ENCODE measurements around the gene ZDHHC8. TPM values are rescaled to one million over a fixed set of nuclear protein-coding genes. Genes with fewer than 3 reads are reported as not detected.
"Not testable (repeated sequence)": the region's sequence is repeated elsewhere in the genome, so short reads cannot be mapped to it uniquely, and the experiment has no call there.

The ZDHHC8 gene
- total RNA-seq, 1 experiment from 2014 or later: 89.3 TPM

- not testable (repeated sequence) for BruUV-seq (replicated peaks)
- intact Hi-C loops (cut with micrococcal nuclease): loop anchor here (5.0 kb wide), 1 partner anchor 298 kb away; no protein-coding TSS in a partner anchor
Measured at GRCh38 chr22:20159531-20159930, 27.9 kb downstream of the ZDHHC8 start.

DNA sequence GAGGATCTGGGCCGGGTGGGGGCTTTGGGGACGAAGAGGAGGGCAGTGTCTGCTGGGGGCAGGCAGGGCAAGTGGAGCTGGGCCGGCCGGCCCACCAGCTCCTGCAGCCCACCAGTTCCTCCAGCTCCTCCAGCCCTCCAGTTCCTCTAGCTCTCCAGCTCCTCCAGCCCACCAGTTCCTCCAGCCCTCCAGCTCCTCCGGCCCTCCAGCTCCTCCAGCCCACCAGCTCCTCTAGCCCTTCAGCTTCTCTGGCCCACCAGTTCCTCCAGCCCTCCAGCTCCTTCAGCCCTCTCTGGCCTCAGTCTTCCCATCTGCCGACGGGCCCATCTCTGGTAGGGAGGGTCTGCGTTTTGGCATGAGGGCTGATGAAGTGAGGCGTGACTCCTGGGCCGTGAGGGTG lies 28.4 kb downstream of the ZDHHC8 start:
- no peak overlapping the region for H3K4me2 ChIP-seq (ENCODE audit: low read length)
- ChIA-PET POLR2A (no interaction called here), CTCF (no interaction called here), RAD21 (ENCODE audit: low non-redundant PET in 1 of 2, low total read pairs in 2 of 2, uncharacterized antibody in 2 of 2, unreplicated experiment in 2 of 2) (no interaction called here)
- DNase-seq (ENCODE audit: low read depth, low spot score) (no peak), ATAC-seq (no peak)
- H2AFZ ChIP-seq (ENCODE audit: low read depth, low read length, poor library complexity, severe bottlenecking): no peak overlapping the region
- H3K27me3 ChIP-seq (ENCODE audit: insufficient read depth, low read length): no peaks in the 10 kb centered on the region
- no TSS peak for BruUV-seq (replicated peaks)
- no peaks in the 10 kb centered on the region for H3K4me1 ChIP-seq (ENCODE audit: control insufficient read depth in 1 of 2, insufficient read depth in 2 of 2, low read length in 2 of 2)
- H3K27ac ChIP-seq (ENCODE audit: low read depth, low read length): no peak overlapping the region
- H3K9ac ChIP-seq (ENCODE audit: low read length): no peak overlapping the region
- TF ChIP-seq FOSL1 (IDR thresholded peaks at IDR 0.05; ENCODE audit: low read depth) (no peak), REST (IDR thresholded peaks at IDR 0.05; ENCODE audit: low read depth) (no peak)
- H3K36me3 ChIP-seq (ENCODE audit: control insufficient read depth in 1 of 2, insufficient read depth in 2 of 2, low read length in 2 of 2): no peaks in the 10 kb centered on the region
- H3K79me2 ChIP-seq (ENCODE audit: insufficient read depth, low read length): no peaks in the 10 kb centered on the region
- H3K4me3 ChIP-seq (replicated peaks in 1 of 2; ENCODE audit: low read depth in 1 of 2, low read length in 2 of 2): no peak overlapping the region
- no peaks in the 10 kb centered on the region for H3K9me2 ChIP-seq (ENCODE audit: insufficient read depth)
- intact Hi-C loops (cut with micrococcal nuclease): no loop called here
- H3K9me3 ChIP-seq (ENCODE audit: control insufficient read depth in 1 of 2, insufficient read depth in 1 of 2, low read depth in 1 of 2, low read length in 2 of 2): no peaks in the 10 kb centered on the region
- no peaks in the 10 kb centered on the region for H4K20me1 ChIP-seq (ENCODE audit: insufficient read depth)

More at GRCh38 chr22:20159531-20159930, 27.9 kb downstream of the ZDHHC8 start:
- DNase-seq (ENCODE audit: low read depth, low spot score); H2AFZ ChIP-seq (ENCODE audit: low read depth, low read length, poor library complexity, severe bottlenecking); H3K36me3 ChIP-seq (ENCODE audit: control insufficient read depth in 1 of 2, insufficient read depth in 2 of 2, low read length in 2 of 2); CTCF ChIA-PET; H3K4me3 ChIP-seq (replicated peaks in 1 of 2; ENCODE audit: low read depth in 1 of 2, low read length in 2 of 2); POLR2A ChIA-PET; H3K79me2 ChIP-seq (ENCODE audit: insufficient read depth, low read length); H4K20me1 ChIP-seq (ENCODE audit: insufficient read depth); H3K9ac ChIP-seq (ENCODE audit: low read length); H3K9me3 ChIP-seq (ENCODE audit: control insufficient read depth in 1 of 2, insufficient read depth in 1 of 2, low read depth in 1 of 2, low read length in 2 of 2); RAD21 ChIA-PET (ENCODE audit: low non-redundant PET in 1 of 2, low total read pairs in 2 of 2, uncharacterized antibody in 2 of 2, unreplicated experiment in 2 of 2); H3K9me2 ChIP-seq (ENCODE audit: insufficient read depth); H3K4me1 ChIP-seq (ENCODE audit: control insufficient read depth in 1 of 2, insufficient read depth in 2 of 2, low read length in 2 of 2); H3K27ac ChIP-seq (ENCODE audit: low read depth, low read length); H3K27me3 ChIP-seq (ENCODE audit: insufficient read depth, low read length); ATAC-seq; H3K4me2 ChIP-seq (ENCODE audit: low read length): not testable (repeated sequence)

Data from HCT116 (cell line).